ENCODE results near the gene ZNF516. TPM values are rescaled to one million over a fixed set of nuclear protein-coding genes. Genes with fewer than 3 reads are reported as not detected.
A peak's percentile ranks its signal among the peaks of the same experiment; 100 is the strongest.

The ZNF516 gene
- total and polyA plus RNA-seq, 2 of the 4 experiments (the other 2 are of a cell fraction), result 7.9 to 16.9 TPM

- Histone ChIP-seq H2BK120ac (ENCODE audit: low read depth, low read length) (peak overlapping the region; percentile 90), H3K9ac (ENCODE audit: low read depth, low read length) (peak overlapping the region; percentile 92), H2BK20ac (ENCODE audit: low read depth, low read length) (peak overlapping the region; percentile 68; the same call in 1 of the 2 replicates), H4K5ac (ENCODE audit: low read depth, low read length) (peak overlapping the region; percentile 71; the same call in 1 of the 2 replicates), H3K14ac (replicated peaks; ENCODE audit: low read depth, low read length) (peak overlapping the region; percentile 94), H3K9me3 (ENCODE audit: control insufficient read depth, insufficient read depth, low read length) (no peaks in the 10 kb centered on the region), H3K4ac (ENCODE audit: low read depth, low read length) (peak overlapping the region; percentile 91), H3K4me2 (ENCODE audit: low read depth, low read length) (peak overlapping the region; percentile 92), H3K36me3 (ENCODE audit: control insufficient read depth, insufficient read depth, low read length) (no peaks in the 10 kb centered on the region), H2AFZ (replicated peaks; ENCODE audit: low read length, poor library complexity) (peak overlapping the region; percentile 86), H3K18ac (ENCODE audit: low read depth, low read length) (peak overlapping the region; percentile 93; the same call in 1 of the 2 replicates), H3K79me1 (ENCODE audit: low read depth in 1 of 2, low read length in 2 of 2) (peaks cover 12 to 44% of the 10 kb centered on the region in 2 experiments; a peak in 2 of 4 replicates), H2AK9ac (replicated peaks; ENCODE audit: low read depth, low read length, poor library complexity) (peak overlapping the region; percentile 93), H4K91ac (ENCODE audit: insufficient read depth, low read depth, low read length) (peak overlapping the region; percentile 45; the same call in 1 of the 2 replicates), H3K4me3 (ENCODE audit: insufficient read depth, low read depth, low read length) (peak overlapping the region; percentile 81), H3K23ac (ENCODE audit: low read depth, low read length) (peak overlapping the region; percentile 93), H2BK5ac (ENCODE audit: low read depth, low read length, poor library complexity, severe bottlenecking) (peak overlapping the region; percentile 95), H2BK15ac (ENCODE audit: low read depth, low read length) (peak overlapping the region; percentile 33; the same call in 2 of the 3 replicates), H3K27me3 (ENCODE audit: control insufficient read depth, insufficient read depth, low read length) (no peaks in the 10 kb centered on the region), H3K9me1 (ENCODE audit: insufficient read depth, low read length) (peaks cover 5% of the 10 kb centered on the region), H2AK5ac (ENCODE audit: low read depth, low read length) (peak overlapping the region; percentile 3; the same call in 1 of the 2 replicates), H4K8ac (ENCODE audit: low read depth in 2 of 2, low read length in 2 of 2) (peak overlapping the region; percentile 5 to 79; a peak in 3 of 4 replicates), H3K4me1 (ENCODE audit: control insufficient read depth, insufficient read depth, low read length) (peaks cover 11% of the 10 kb centered on the region), H4K20me1 (ENCODE audit: insufficient read depth, low read length) (peaks cover 40% of the 10 kb centered on the region), H3K27ac (ENCODE audit: insufficient read depth, low read length) (peak overlapping the region; percentile 78), H3K56ac (ENCODE audit: extremely low read depth, insufficient read depth, low read length) (peak overlapping the region; percentile 98)
- in situ Hi-C loops (cut with MboI; ENCODE audit: low sequenced_read_pairs) (loop anchor here (5.0 kb wide), 1 partner anchor 70 kb away; no protein-coding TSS in a partner anchor), dilution Hi-C loops (cut with HindIII; ENCODE audit: low sequenced_read_pairs, unreplicated experiment) (no loop called here), intact Hi-C loops (cut with micrococcal nuclease) (loop anchor here (1.0 to 5.0 kb wide), 4 partner anchors 80 to 216 kb away; no protein-coding TSS in a partner anchor)
- ATAC-seq (ENCODE audit: low read depth), result peak; percentile 57
- CTCF ChIA-PET, result interaction anchor here (1.5 kb wide), 1 partner anchor 94 kb away, joined by 6 read pairs; no protein-coding TSS in a partner anchor
- WGBS, 2 experiments (ENCODE audit: extremely low coverage in 2 of 2, insufficient read length in 1 of 2), result 0% methylated on average over 4 of the region's 31 CpGs; no CpG with 5 or more reads in 1 of the 2 experiments
- BruUV-seq (replicated peaks), result no TSS peak
- POLR2A ChIA-PET (ENCODE audit: unreplicated experiment), result no interaction called here
- DNase-seq, result peak; percentile 99
- peak; percentile 12; the same call in 1 of the 2 replicates for TF ChIP-seq USF2 (IDR thresholded peaks at IDR 0.05; ENCODE audit: low read depth, low read length)
- no peak for TF ChIP-seq RAD21 (IDR thresholded peaks at IDR 0.05; ENCODE audit: low read length)
- TF ChIP-seq ELK1 (IDR thresholded peaks at IDR 0.05; ENCODE audit: borderline replicate concordance, low read depth, low read length), result no peak
- TF ChIP-seq SMC3 (IDR thresholded peaks at IDR 0.05; ENCODE audit: low read depth, low read length), result no peak
- TF ChIP-seq MAFK (IDR thresholded peaks at IDR 0.05; ENCODE audit: low read depth, low read length), result no peak
- TF ChIP-seq FOS (IDR thresholded peaks at IDR 0.05; ENCODE audit: low read depth, low read length), result no peak
- TF ChIP-seq NFE2L2 (IDR thresholded peaks at IDR 0.05; ENCODE audit: low read depth, low read length), result no peak
- no peak for TF ChIP-seq CHD1 (IDR thresholded peaks at IDR 0.05; ENCODE audit: low read depth, low read length)
- peak; percentile 86; the same call in 1 of the 2 replicates for TF ChIP-seq MXI1 (IDR thresholded peaks at IDR 0.05; ENCODE audit: borderline replicate concordance, low read depth, low read length)
- TF ChIP-seq CTCF (conservative IDR thresholded peaks at IDR 0.05; ENCODE audit: low read depth, low read length), result no peak
- no peak for TF ChIP-seq BHLHE40 (IDR thresholded peaks at IDR 0.05; ENCODE audit: low read depth, low read length)
- no peak for TF ChIP-seq POLR2A (IDR thresholded peaks at IDR 0.05; ENCODE audit: low read depth, low read length)
- TF ChIP-seq RFX5 (IDR thresholded peaks at IDR 0.05; ENCODE audit: low read depth, low read length), result no peak
- TF ChIP-seq MAZ (IDR thresholded peaks at IDR 0.05; ENCODE audit: borderline replicate concordance, low read depth, low read length), result peak; percentile 63; the same call in 1 of the 2 replicates
- TF ChIP-seq CEBPB (IDR thresholded peaks at IDR 0.05; ENCODE audit: low read depth, low read length), result no peak
Measured at GRCh38 chr18:76492669-76493212, 2.3 kb downstream of the ZNF516 start.
